GM12891 (cell line): Measurements from ENCODE around the gene CCDC157.
"Not testable (repeated sequence)": the region's sequence is repeated elsewhere in the genome, so short reads cannot be mapped to it uniquely, and the experiment has no call there.

Source experiments
- POLR2A ChIP-seq: IDR thresholded peaks from 2 replicates; pipeline ENCODE4 v1.6.1; 2011; ENCODE audit warnings: low read depth, low read length, control low read depth
- POLR2AphosphoS5 ChIP-seq: IDR thresholded peaks from 2 replicates; pipeline ENCODE4 v1.6.1; 2011; ENCODE audit warnings: low read depth, low read length, control low read depth
- TAF1 ChIP-seq: IDR thresholded peaks from 2 replicates; pipeline ENCODE4 v1.6.1; 2011; ENCODE audit warnings: low read depth, low read length, control low read depth

DNA sequence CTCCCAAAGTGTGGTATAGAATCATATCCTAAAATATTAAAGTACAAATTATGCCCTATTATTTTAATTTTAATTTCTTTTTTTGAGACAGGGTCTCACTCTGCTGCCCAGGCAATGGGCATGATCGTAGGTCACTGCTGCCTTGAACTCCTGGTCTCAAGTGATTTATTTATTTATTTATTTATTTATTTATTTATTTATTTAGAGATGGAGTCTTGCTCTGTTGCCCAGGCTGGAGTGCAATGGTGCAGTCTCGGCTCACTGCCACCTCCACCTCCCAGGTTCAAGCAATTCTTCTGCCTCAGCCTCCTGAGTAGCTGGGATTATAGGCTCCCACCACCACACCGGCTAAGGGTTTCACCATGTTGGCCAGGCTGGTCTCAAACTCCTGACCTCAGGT lies 44.2 kb downstream of the CCDC157 start:
- TF ChIP-seq POLR2A, TAF1, POLR2AphosphoS5: not testable (repeated sequence)
